GM23338 (cell line): Measurements from ENCODE around the gene KIT. TPM values are rescaled to one million over a fixed set of nuclear protein-coding genes. Genes with fewer than 3 reads are reported as not detected.

Source experiments
- ATAC-seq: fragments of 200-7000 bp; cut with Tn5 transposase; 3 replicates; pipeline ENCODE4 v1.9.1; 2020
- DNase-seq: peaks from one replicate; pipeline ENCODE4 v3.0.0-alpha.2; 2015; ENCODE audit warnings: low spot score
- H2AFZ ChIP-seq: fragments of 200-600 bp; sonication (generic); 2 replicates; pipeline ENCODE4 v1.8.0; 2016; ENCODE audit warnings: antibody characterized with exemption, mild to moderate bottlenecking, moderate library complexity
- H3F3A ChIP-seq: fragments of 200-600 bp; sonication (generic); replicated peaks from 2 replicates; pipeline ENCODE4 v1.8.0; 2017; ENCODE audit warnings: antibody characterized with exemption, mixed run types, low read depth
- H3K27ac ChIP-seq: fragments of 200-600 bp; sonication (generic); 2 replicates; pipeline ENCODE4 v1.6.1; 2016; ENCODE audit warnings: low read depth
- H3K27me3 ChIP-seq: fragments of 200-600 bp; sonication (generic); 2 replicates; pipeline ENCODE4 v1.8.0; 2016; ENCODE audit warnings: mild to moderate bottlenecking, mixed run types, moderate library complexity; ENCODE audit not compliant: insufficient read depth
- H3K36me3 ChIP-seq: fragments of 200-600 bp; sonication (generic); 2 replicates; pipeline ENCODE4 v1.8.0; 2016; ENCODE audit warnings: mild to moderate bottlenecking; ENCODE audit not compliant: insufficient read depth
- H3K4me1 ChIP-seq: fragments of 200-600 bp; sonication (generic); 2 replicates; pipeline ENCODE4 v1.8.0; 2016; ENCODE audit warnings: mild to moderate bottlenecking, moderate library complexity; ENCODE audit not compliant: insufficient read depth
- H3K4me2 ChIP-seq: fragments of 200-600 bp; sonication (generic); 2 replicates; pipeline ENCODE4 v1.7.1; 2017; ENCODE audit warnings: mixed run types
- H3K4me3 ChIP-seq: fragments of 200-600 bp; sonication (generic); 2 replicates; pipeline ENCODE4 v1.6.1; 2016; ENCODE audit warnings: mixed run types
- H3K79me2 ChIP-seq: fragments of 200-600 bp; sonication (generic); replicated peaks from 2 replicates; pipeline ENCODE4 v1.8.0; 2017; ENCODE audit warnings: mild to moderate bottlenecking; ENCODE audit not compliant: insufficient read depth
- H3K9me2 ChIP-seq: fragments of 200-600 bp; sonication (generic); 2 replicates; pipeline ENCODE4 v1.8.0; 2017; ENCODE audit not compliant: insufficient read depth
- H4K20me1 ChIP-seq: fragments of 200-600 bp; sonication (generic); replicated peaks from 2 replicates; pipeline ENCODE4 v1.8.0; 2017; ENCODE audit warnings: mild to moderate bottlenecking; ENCODE audit not compliant: insufficient read depth
- H3K27ac Mint-ChIP-seq: 2 replicates; pipeline ENCODE4 v1.8.0; 2020; ENCODE audit warnings: inconsistent platforms, mild to moderate bottlenecking, moderate library complexity, mixed read lengths
- H3K27me3 Mint-ChIP-seq: 3 replicates; pipeline ENCODE4 v1.8.0; 2022; ENCODE audit warnings: low read depth, mild to moderate bottlenecking, moderate library complexity, mixed read lengths, inconsistent platforms; ENCODE audit not compliant: insufficient read depth, poor library complexity
- H3K36me3 Mint-ChIP-seq: 3 replicates; pipeline ENCODE4 v1.8.0; 2021; ENCODE audit warnings: low read depth, mild to moderate bottlenecking, inconsistent platforms, moderate library complexity, mixed read lengths
- H3K4me1 Mint-ChIP-seq: 3 replicates; pipeline ENCODE4 v1.8.0; 2020; ENCODE audit warnings: mild to moderate bottlenecking, inconsistent platforms, mixed read lengths
- H3K4me3 Mint-ChIP-seq: 3 replicates; pipeline ENCODE4 v1.8.0; 2021; ENCODE audit warnings: moderate library complexity, mild to moderate bottlenecking, inconsistent platforms, mixed read lengths
- H3K9me3 Mint-ChIP-seq: 3 replicates; pipeline ENCODE4 v1.8.0; 2020; ENCODE audit warnings: moderate library complexity, mild to moderate bottlenecking, inconsistent platforms, mixed read lengths
- CREB1 ChIP-seq: fragments of 250-450 bp; sonication (Bioruptor Pico); IDR thresholded peaks from 2 replicates; pipeline ENCODE4 v1.5.0; 2020; ENCODE audit warnings: low read depth, mild to moderate bottlenecking, moderate library complexity
- CTCF ChIP-seq, 2 experiments: fragments of 200-600 bp in 1 of 2; sonication (generic) in 1 of 2; conservative IDR thresholded peaks; 2 replicates each; pipeline versions ENCODE4 v1.5.1 to v1.6.1; 2016 to 2017; ENCODE audit warnings: antibody characterized with exemption in 2 of 2, low read depth in 2 of 2, mild to moderate bottlenecking in 2 of 2, moderate library complexity in 1 of 2
- ETS1 ChIP-seq: IDR thresholded peaks from 2 replicates; pipeline ENCODE4 v1.6.1; 2016; ENCODE audit warnings: antibody characterized with exemption
- EZH2 ChIP-seq: fragments of 200-600 bp; sonication (generic); IDR thresholded peaks from one replicate; pipeline ENCODE4 v1.8.0; 2017; ENCODE audit warnings: antibody characterized with exemption, mild to moderate bottlenecking, low read depth; ENCODE audit not compliant: unreplicated experiment
- JUNB ChIP-seq: IDR thresholded peaks from one replicate; pipeline ENCODE4 v1.6.1; 2016; ENCODE audit warnings: antibody characterized with exemption; ENCODE audit not compliant: unreplicated experiment
- NANOG ChIP-seq: IDR thresholded peaks from 2 replicates; pipeline ENCODE4 v1.6.1; 2016; ENCODE audit warnings: antibody characterized with exemption, borderline replicate concordance
- REST ChIP-seq: IDR thresholded peaks from one replicate; pipeline ENCODE4 v1.6.1; 2018; ENCODE audit warnings: antibody characterized with exemption; ENCODE audit not compliant: unreplicated experiment
- STAT1 ChIP-seq: IDR thresholded peaks from one replicate; pipeline ENCODE4 v1.6.1; 2016; ENCODE audit warnings: antibody characterized with exemption; ENCODE audit not compliant: unreplicated experiment
- ZNF114 ChIP-seq: fragments of 250-450 bp; sonication (Bioruptor Pico); IDR thresholded peaks from 2 replicates; pipeline ENCODE4 v1.5.0; 2020; ENCODE audit warnings: mild to moderate bottlenecking, moderate library complexity
- ZNF331 ChIP-seq: fragments of 250-450 bp; sonication (Bioruptor Pico); IDR thresholded peaks from 2 replicates; pipeline ENCODE4 v1.5.0; 2020; ENCODE audit warnings: low read depth, mild to moderate bottlenecking, moderate library complexity
- ZNF462 ChIP-seq: fragments of 250-450 bp; sonication (Bioruptor Pico); IDR thresholded peaks from 2 replicates; pipeline ENCODE4 v1.5.0; 2020; ENCODE audit warnings: mild to moderate bottlenecking, moderate library complexity
- polyA plus RNA-seq: library from polyadenylated mRNA; unstranded; fragments of >200 nt; fragmentation: Nextera tagmentation; extraction: Ambion mirVana; gene quantifications from 2 replicates; pipeline ENCODE4 v1.2.1, GENCODE V29; 2016
- total RNA-seq: library from RNA; depleted of rRNA; stranded (reverse); fragments of >200 nt; shearing (Covaris generic); gene quantifications from 2 replicates; pipeline ENCODE4 v1.2.3, GENCODE V29; 2014

Gene KIT
- total and polyA plus RNA-seq, 2 experiments from 2014 or later = 9.0 to 28.4 TPM

- no peak for TF ChIP-seq ZNF462 (CRISPR knock-in tag)
- no peak for TF ChIP-seq EZH2
- no peak for TF ChIP-seq NANOG
- TF ChIP-seq ETS1 = no peak
Measured at GRCh38 chr4:54609310-54609709, 48.4 kb upstream of the KIT start (continued).

- H3K27me3 ChIP-seq = no peaks in the 10 kb centered on the region
- no peak overlapping the region for H3K4me3 Mint-ChIP-seq
- H3F3A ChIP-seq = no peaks in the 10 kb centered on the region
- H3K27ac ChIP-seq = no peak overlapping the region
- no peak overlapping the region for H2AFZ ChIP-seq
- no peaks in the 10 kb centered on the region for H3K9me2 ChIP-seq
- no peaks in the 10 kb centered on the region for H3K36me3 Mint-ChIP-seq
- no peaks in the 10 kb centered on the region for H4K20me1 ChIP-seq
- ATAC-seq (no peak), DNase-seq (no peak)
- H3K4me3 ChIP-seq = no peak overlapping the region
- H3K4me1 ChIP-seq = no peaks in the 10 kb centered on the region
- H3K36me3 ChIP-seq = no peaks in the 10 kb centered on the region
- peaks cover 2% of the 10 kb centered on the region; the same call in 1 of the 3 replicates for H3K9me3 Mint-ChIP-seq
- H3K27me3 Mint-ChIP-seq = peaks cover 2% of the 10 kb centered on the region
- H3K79me2 ChIP-seq = no peaks in the 10 kb centered on the region
- no peak overlapping the region for H3K27ac Mint-ChIP-seq
- no peaks in the 10 kb centered on the region for H3K4me1 Mint-ChIP-seq
- H3K4me2 ChIP-seq = no peak overlapping the region
- TF ChIP-seq EZH2 (no peak), CTCF (conservative IDR thresholded peaks at IDR 0.05; ENCODE audit: low read depth in 2 of 2) (no peak), REST (no peak), STAT1 (no peak), ZNF331 (CRISPR knock-in tag) (no peak), NANOG (no peak), ZNF114 (CRISPR knock-in tag) (no peak), CREB1 (CRISPR knock-in tag) (no peak), JUNB (no peak), ETS1 (no peak)
Measured at GRCh38 chr4:54614149-54614548, 43.6 kb upstream of the KIT start.
